HepG2 (cell line): ENCODE measurements around the gene TCEAL8. TPM values are rescaled to one million over a fixed set of nuclear protein-coding genes. Genes with fewer than 3 reads are reported as not detected.
A peak's percentile ranks its signal among the peaks of the same experiment; 100 is the strongest.

Experiments
- ATAC-seq: fragments of 200-7000 bp; cut with Tn5 transposase; 3 replicates; pipeline ENCODE4 v1.9.1; 2020; ENCODE audit warnings: mild to moderate bottlenecking, moderate library complexity
- BruUV-seq: library from RNA; stranded (reverse); fragments of 400-500 nt; replicated peaks from 2 replicates; lab custom pipeline; 2021; lab: Mats Ljungman, UMichigan
- CTCF ChIA-PET: fragments of 300-600 bp; formaldehyde crosslinking; extraction: SDS; loops from one replicate; lab custom pipeline; 2021; ENCODE audit warnings: low total read pairs, inconsistent platforms, low intra/inter-chr PET ratio; lab: Yijun Ruan, JAX
- POLR2A ChIA-PET: fragments of 350-600 bp; sonication (Branson Sonifier 250); formaldehyde crosslinking; loops from one replicate; lab custom pipeline; 2020; ENCODE audit warnings: antibody characterized with exemption, inconsistent platforms; lab: Yijun Ruan, JAX
- DNase-seq: peaks from one replicate; pipeline ENCODE4 v3.0.0-alpha.2; 2015; ENCODE audit warnings: low spot score
- FAIRE-seq: peaks from 3 replicates; lab custom pipeline; 2011; peaks lifted over from hg19 to GRCh38; lab: Jason Lieb, UNC
- H2AFZ ChIP-seq: one replicate; pipeline ENCODE4 v1.6.1; 2011; ENCODE audit warnings: low read length, inconsistent platforms
- H3K27ac ChIP-seq: fragments of 300-600 bp; 3 replicates; pipeline ENCODE4 v1.8.0; 2011; ENCODE audit warnings: mixed run types, mild to moderate bottlenecking, mixed read lengths, low read length, inconsistent platforms; ENCODE audit not compliant: insufficient read depth; ENCODE audit errors: extremely low read length
- H3K27me3 ChIP-seq, 2 experiments: fragments of 200-600 bp in 1 of 2; 2 replicates in 1 of 2; 3 replicates in 1 of 2; pipeline versions ENCODE4 v1.6.0 to v1.8.0; 2011; ENCODE audit warnings: low read length in 2 of 2, mild to moderate bottlenecking in 2 of 2, moderate library complexity in 2 of 2, inconsistent platforms in 1 of 2; ENCODE audit not compliant: insufficient read depth in 2 of 2, control insufficient read depth in 1 of 2
- H3K36me3 ChIP-seq, 2 experiments: fragments of 200-600 bp in 1 of 2; replicated peaks in 1 of 2; 2 replicates in 1 of 2; 3 replicates in 1 of 2; pipeline versions ENCODE4 v1.5.1 to v1.8.0; 2011; ENCODE audit warnings: low read length in 2 of 2, inconsistent platforms in 1 of 2; ENCODE audit not compliant: insufficient read depth in 2 of 2, control insufficient read depth in 1 of 2
- H3K4me1 ChIP-seq: 2 replicates; pipeline ENCODE4 v1.5.1; 2012; ENCODE audit warnings: low read length, inconsistent platforms; ENCODE audit not compliant: insufficient read depth
- H3K4me2 ChIP-seq: 2 replicates; pipeline ENCODE4 v1.6.0; 2011; ENCODE audit warnings: low read depth, low read length, inconsistent platforms
- H3K4me3 ChIP-seq, 3 experiments: fragments of 200-600 bp in 1 of 3; sonication (generic), shearing (Covaris generic) in 1 of 3; replicated peaks in 1 of 3; 2 replicates each; pipeline ENCODE4 v1.5.1; 2011 to 2016; ENCODE audit warnings: low read length in 3 of 3, inconsistent platforms in 2 of 3, low read depth in 2 of 3, mild to moderate bottlenecking in 2 of 3, control low read depth in 1 of 3, mixed read lengths in 1 of 3; ENCODE audit not compliant: insufficient read depth in 1 of 3
- H3K79me2 ChIP-seq: one replicate; pipeline ENCODE4 v1.6.1; 2011; ENCODE audit warnings: low read length, inconsistent platforms; ENCODE audit not compliant: insufficient read depth
- H3K9ac ChIP-seq: 2 replicates; pipeline ENCODE4 v1.6.0; 2011; ENCODE audit warnings: mild to moderate bottlenecking, low read depth, low read length, inconsistent platforms; ENCODE audit not compliant: insufficient read depth
- H3K9me3 ChIP-seq: 2 replicates; pipeline ENCODE4 v1.5.1; 2012; ENCODE audit warnings: mild to moderate bottlenecking, low read length
- H4K20me1 ChIP-seq: 2 replicates; pipeline ENCODE4 v1.6.0; 2011; ENCODE audit warnings: inconsistent platforms, mild to moderate bottlenecking, low read length, moderate library complexity; ENCODE audit not compliant: insufficient read depth
- CBFB ChIP-seq: sonication (generic); formaldehyde crosslinking; IDR thresholded peaks from 2 replicates; pipeline ENCODE4 v1.4.0; 2020; ENCODE audit warnings: missing genetic modification reagents
- CENPT ChIP-seq: sonication (generic); formaldehyde crosslinking; IDR thresholded peaks from 2 replicates; pipeline ENCODE4 v1.8.0; 2022; ENCODE audit warnings: low read depth, mild to moderate bottlenecking, moderate library complexity, missing genetic modification reagents
- KLF9 ChIP-seq: IDR thresholded peaks from 2 replicates; pipeline ENCODE4 v1.6.1; 2016; ENCODE audit warnings: low read depth
- MLLT10 ChIP-seq: sonication (generic); formaldehyde crosslinking; IDR thresholded peaks from 2 replicates; pipeline ENCODE4 v1.4.0; 2020; ENCODE audit warnings: missing genetic modification reagents
- MXD4 ChIP-seq: IDR thresholded peaks from 2 replicates; pipeline ENCODE4 v1.6.1; 2016; ENCODE audit warnings: mild to moderate bottlenecking, missing biosample characterization, missing genetic modification reagents
- PHF5A ChIP-seq: IDR thresholded peaks from one replicate; pipeline ENCODE4 v1.6.1; 2018; ENCODE audit warnings: low read depth, missing genetic modification reagents; ENCODE audit not compliant: unreplicated experiment
- PRPF4 ChIP-seq: fragments of 200-400 bp; formaldehyde crosslinking; IDR thresholded peaks from 2 replicates; pipeline ENCODE4 v1.6.1; 2016; ENCODE audit warnings: low read length, low read depth; ENCODE audit not compliant: poor library complexity, severe bottlenecking
- SAFB2 ChIP-seq: sonication (generic); formaldehyde crosslinking; IDR thresholded peaks from 2 replicates; pipeline ENCODE4 v1.5.1; 2020; ENCODE audit warnings: missing genetic modification reagents, low read depth, mild to moderate bottlenecking, borderline replicate concordance
- ZBTB20 ChIP-seq: sonication (generic); formaldehyde crosslinking; IDR thresholded peaks from 2 replicates; pipeline ENCODE4 v1.8.1; 2023; ENCODE audit warnings: missing genetic modification reagents, low read depth, mild to moderate bottlenecking, borderline replicate concordance
- ZNF788 ChIP-seq: sonication (generic); formaldehyde crosslinking; IDR thresholded peaks from 2 replicates; pipeline ENCODE4 v1.5.0; 2020; ENCODE audit warnings: mild to moderate bottlenecking, missing genetic modification reagents, borderline replicate concordance
- in situ Hi-C: cut with HindIII; loops from 2 replicates; pipeline ENCODE4 v1.10.0; 2017; ENCODE audit warnings: low pct_unique_long_range_greater_than_20kb; ENCODE audit not compliant: extremely low pct_ligation_motif_present
- intact Hi-C: fragments of 100-400 bp; cut with micrococcal nuclease; formaldehyde crosslinking; loops from one replicate; pipeline ENCODE4 v1.10.0; 2022; ENCODE audit not compliant: unreplicated experiment
- polyA plus RNA-seq, 8 experiments: library from polyadenylated mRNA; depleted of rRNA in 3 of 8; stranded (reverse) in 7 of 8; unstranded in 1 of 8; fragments of >200 nt; fragmentation: Illumina TruSeq in 4 of 8; extraction: Trizol in 4 of 8; gene quantifications; 2 replicates each; pipeline versions ENCODE4 v1.2.1 to v1.2.3, GENCODE V29; 2011 to 2016; ENCODE audit warnings: low read depth in 4 of 8, missing spikeins in 1 of 8, mixed read lengths in 1 of 8; ENCODE audit not compliant: insufficient read depth in 1 of 8
- total RNA-seq, 5 experiments: library from RNA; depleted of rRNA; stranded (reverse); fragments of >200 nt; fragmentation: Illumina TruSeq; extraction: Trizol; gene quantifications; 2 replicates each; pipeline ENCODE4 v1.2.3, GENCODE V29; 2016; ENCODE audit warnings: low read depth in 1 of 5
- TF ChIP-seq, protein P1 (sequence below): sonication (generic); formaldehyde crosslinking; IDR thresholded peaks from 2 replicates; pipeline ENCODE4 v1.4.0; 2020; ENCODE audit warnings: missing genetic modification reagents
- TF ChIP-seq, protein P2 (sequence below): sonication (generic); formaldehyde crosslinking; IDR thresholded peaks from 2 replicates; pipeline ENCODE4 v1.8.1; 2023; ENCODE audit warnings: mild to moderate bottlenecking, missing genetic modification reagents
- TF ChIP-seq, protein P3 (sequence below): sonication (generic); formaldehyde crosslinking; IDR thresholded peaks from 2 replicates; pipeline ENCODE4 v1.4.0; 2020; ENCODE audit warnings: low read depth, mild to moderate bottlenecking, missing genetic modification reagents
- TF ChIP-seq, protein P4 (sequence below): sonication (generic); formaldehyde crosslinking; conservative IDR thresholded peaks from 2 replicates; pipeline ENCODE4 v1.4.0; 2020; ENCODE audit warnings: mild to moderate bottlenecking, missing genetic modification reagents, moderate library complexity
- TF ChIP-seq, protein P5 (sequence below): sonication (generic); formaldehyde crosslinking; IDR thresholded peaks from 2 replicates; pipeline ENCODE4 v1.4.0; 2020; ENCODE audit warnings: missing genetic modification reagents, borderline replicate concordance

Gene TCEAL8
- total and polyA plus RNA-seq, 2 of the 13 experiments (the other 11 are each of a cell fraction or from before 2014, with no cell fraction given), result 20.0 to 40.8 TPM

DNA sequence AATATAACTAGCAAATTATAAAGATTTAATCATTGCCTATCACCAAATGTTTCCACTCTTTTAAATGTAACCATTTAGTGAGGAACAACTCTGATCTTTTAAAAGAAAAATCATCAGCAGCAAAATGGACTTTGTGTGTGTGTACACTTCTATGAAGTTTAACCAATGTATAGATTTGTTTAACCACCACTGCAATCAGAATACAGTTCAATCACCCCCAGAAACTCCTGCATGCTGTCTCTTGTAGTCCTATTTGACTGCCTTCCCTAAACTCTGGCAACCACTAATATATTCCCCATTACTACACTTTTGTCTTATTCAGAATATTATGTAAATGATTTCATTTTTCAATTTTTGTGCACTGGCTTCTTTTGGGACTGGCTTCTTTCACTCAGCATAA lies 1.7 kb upstream of the TCEAL8 start:
- H4K20me1 ChIP-seq, result no peaks in the 10 kb centered on the region
- H3K79me2 ChIP-seq, result no peaks in the 10 kb centered on the region
- intact Hi-C loops (no loop called here), in situ Hi-C loops (no loop called here)
- ChIA-PET POLR2A (no interaction called here), CTCF (no interaction called here)
- H3K4me1 ChIP-seq, result peaks cover 50% of the 10 kb centered on the region
- FAIRE-seq, result no peak
- H3K36me3 ChIP-seq, result no peaks in the 10 kb centered on the region
- H3K9ac ChIP-seq, result no peak overlapping the region
- peak; percentile 66 for ATAC-seq
- H3K27me3 ChIP-seq, result no peaks in the 10 kb centered on the region
- H3K4me3 ChIP-seq, result no peak overlapping the region; a peak in 1 of 6 replicates
- no TSS peak for BruUV-seq
- H3K9me3 ChIP-seq, result no peaks in the 10 kb centered on the region
- peak overlapping the region; percentile 45 for H3K4me2 ChIP-seq
- no peak for DNase-seq
- no peak overlapping the region for H2AFZ ChIP-seq
- peak overlapping the region; percentile 55 for H3K27ac ChIP-seq
- TF ChIP-seq ZBTB20 (CRISPR knock-in tag) (peak; percentile 61; the same call in 1 of the 2 replicates), SAFB2 (CRISPR knock-in tag) (no peak), MXD4 (CRISPR knock-in tag) (no peak), PHF5A (CRISPR knock-in tag) (no peak), CBFB (CRISPR knock-in tag) (no peak), KLF9 (CRISPR knock-in tag) (no peak), ZNF788 (CRISPR knock-in tag) (no peak), CENPT (no peak), MLLT10 (CRISPR knock-in tag) (no peak), PRPF4 (no peak)
- TF ChIP-seq, protein P1, sequence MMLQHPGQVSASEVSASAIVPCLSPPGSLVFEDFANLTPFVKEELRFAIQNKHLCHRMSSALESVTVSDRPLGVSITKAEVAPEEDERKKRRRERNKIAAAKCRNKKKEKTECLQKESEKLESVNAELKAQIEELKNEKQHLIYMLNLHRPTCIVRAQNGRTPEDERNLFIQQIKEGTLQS (CRISPR knock-in tag), result no peak
- TF ChIP-seq, protein P2, sequence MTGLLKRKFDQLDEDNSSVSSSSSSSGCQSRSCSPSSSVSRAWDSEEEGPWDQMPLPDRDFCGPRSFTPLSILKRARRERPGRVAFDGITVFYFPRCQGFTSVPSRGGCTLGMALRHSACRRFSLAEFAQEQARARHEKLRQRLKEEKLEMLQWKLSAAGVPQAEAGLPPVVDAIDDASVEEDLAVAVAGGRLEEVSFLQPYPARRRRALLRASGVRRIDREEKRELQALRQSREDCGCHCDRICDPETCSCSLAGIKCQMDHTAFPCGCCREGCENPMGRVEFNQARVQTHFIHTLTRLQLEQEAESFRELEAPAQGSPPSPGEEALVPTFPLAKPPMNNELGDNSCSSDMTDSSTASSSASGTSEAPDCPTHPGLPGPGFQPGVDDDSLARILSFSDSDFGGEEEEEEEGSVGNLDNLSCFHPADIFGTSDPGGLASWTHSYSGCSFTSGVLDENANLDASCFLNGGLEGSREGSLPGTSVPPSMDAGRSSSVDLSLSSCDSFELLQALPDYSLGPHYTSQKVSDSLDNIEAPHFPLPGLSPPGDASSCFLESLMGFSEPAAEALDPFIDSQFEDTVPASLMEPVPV (CRISPR knock-in tag), result no peak
- TF ChIP-seq, protein P3, sequence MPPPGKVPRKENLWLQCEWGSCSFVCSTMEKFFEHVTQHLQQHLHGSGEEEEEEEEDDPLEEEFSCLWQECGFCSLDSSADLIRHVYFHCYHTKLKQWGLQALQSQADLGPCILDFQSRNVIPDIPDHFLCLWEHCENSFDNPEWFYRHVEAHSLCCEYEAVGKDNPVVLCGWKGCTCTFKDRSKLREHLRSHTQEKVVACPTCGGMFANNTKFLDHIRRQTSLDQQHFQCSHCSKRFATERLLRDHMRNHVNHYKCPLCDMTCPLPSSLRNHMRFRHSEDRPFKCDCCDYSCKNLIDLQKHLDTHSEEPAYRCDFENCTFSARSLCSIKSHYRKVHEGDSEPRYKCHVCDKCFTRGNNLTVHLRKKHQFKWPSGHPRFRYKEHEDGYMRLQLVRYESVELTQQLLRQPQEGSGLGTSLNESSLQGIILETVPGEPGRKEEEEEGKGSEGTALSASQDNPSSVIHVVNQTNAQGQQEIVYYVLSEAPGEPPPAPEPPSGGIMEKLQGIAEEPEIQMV, result no peak
- TF ChIP-seq, protein P4, sequence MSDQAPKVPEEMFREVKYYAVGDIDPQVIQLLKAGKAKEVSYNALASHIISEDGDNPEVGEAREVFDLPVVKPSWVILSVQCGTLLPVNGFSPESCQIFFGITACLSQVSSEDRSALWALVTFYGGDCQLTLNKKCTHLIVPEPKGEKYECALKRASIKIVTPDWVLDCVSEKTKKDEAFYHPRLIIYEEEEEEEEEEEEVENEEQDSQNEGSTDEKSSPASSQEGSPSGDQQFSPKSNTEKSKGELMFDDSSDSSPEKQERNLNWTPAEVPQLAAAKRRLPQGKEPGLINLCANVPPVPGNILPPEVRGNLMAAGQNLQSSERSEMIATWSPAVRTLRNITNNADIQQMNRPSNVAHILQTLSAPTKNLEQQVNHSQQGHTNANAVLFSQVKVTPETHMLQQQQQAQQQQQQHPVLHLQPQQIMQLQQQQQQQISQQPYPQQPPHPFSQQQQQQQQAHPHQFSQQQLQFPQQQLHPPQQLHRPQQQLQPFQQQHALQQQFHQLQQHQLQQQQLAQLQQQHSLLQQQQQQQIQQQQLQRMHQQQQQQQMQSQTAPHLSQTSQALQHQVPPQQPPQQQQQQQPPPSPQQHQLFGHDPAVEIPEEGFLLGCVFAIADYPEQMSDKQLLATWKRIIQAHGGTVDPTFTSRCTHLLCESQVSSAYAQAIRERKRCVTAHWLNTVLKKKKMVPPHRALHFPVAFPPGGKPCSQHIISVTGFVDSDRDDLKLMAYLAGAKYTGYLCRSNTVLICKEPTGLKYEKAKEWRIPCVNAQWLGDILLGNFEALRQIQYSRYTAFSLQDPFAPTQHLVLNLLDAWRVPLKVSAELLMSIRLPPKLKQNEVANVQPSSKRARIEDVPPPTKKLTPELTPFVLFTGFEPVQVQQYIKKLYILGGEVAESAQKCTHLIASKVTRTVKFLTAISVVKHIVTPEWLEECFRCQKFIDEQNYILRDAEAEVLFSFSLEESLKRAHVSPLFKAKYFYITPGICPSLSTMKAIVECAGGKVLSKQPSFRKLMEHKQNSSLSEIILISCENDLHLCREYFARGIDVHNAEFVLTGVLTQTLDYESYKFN, result peak; percentile 55
- TF ChIP-seq, protein P5, sequence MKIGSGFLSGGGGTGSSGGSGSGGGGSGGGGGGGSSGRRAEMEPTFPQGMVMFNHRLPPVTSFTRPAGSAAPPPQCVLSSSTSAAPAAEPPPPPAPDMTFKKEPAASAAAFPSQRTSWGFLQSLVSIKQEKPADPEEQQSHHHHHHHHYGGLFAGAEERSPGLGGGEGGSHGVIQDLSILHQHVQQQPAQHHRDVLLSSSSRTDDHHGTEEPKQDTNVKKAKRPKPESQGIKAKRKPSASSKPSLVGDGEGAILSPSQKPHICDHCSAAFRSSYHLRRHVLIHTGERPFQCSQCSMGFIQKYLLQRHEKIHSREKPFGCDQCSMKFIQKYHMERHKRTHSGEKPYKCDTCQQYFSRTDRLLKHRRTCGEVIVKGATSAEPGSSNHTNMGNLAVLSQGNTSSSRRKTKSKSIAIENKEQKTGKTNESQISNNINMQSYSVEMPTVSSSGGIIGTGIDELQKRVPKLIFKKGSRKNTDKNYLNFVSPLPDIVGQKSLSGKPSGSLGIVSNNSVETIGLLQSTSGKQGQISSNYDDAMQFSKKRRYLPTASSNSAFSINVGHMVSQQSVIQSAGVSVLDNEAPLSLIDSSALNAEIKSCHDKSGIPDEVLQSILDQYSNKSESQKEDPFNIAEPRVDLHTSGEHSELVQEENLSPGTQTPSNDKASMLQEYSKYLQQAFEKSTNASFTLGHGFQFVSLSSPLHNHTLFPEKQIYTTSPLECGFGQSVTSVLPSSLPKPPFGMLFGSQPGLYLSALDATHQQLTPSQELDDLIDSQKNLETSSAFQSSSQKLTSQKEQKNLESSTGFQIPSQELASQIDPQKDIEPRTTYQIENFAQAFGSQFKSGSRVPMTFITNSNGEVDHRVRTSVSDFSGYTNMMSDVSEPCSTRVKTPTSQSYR (CRISPR knock-in tag), result no peak
